Coronary artery (tissue), 2 donors: ENCODE measurements around the gene MT3.

Source experiments
- DNase-seq: peaks from one replicate; pipeline ENCODE4 v3.0.0-alpha.2; 2017; ENCODE audit warnings: low spot score
- H3K27ac ChIP-seq, 2 donors: fragments of 200-600 bp; sonication (generic); one replicate each; pipeline ENCODE4 v1.5.1; 2016 to 2019
- H3K4me3 ChIP-seq: fragments of 200-600 bp; sonication (generic); 2 replicates; pipeline ENCODE4 v1.5.1; 2016; ENCODE audit warnings: mild to moderate bottlenecking, moderate library complexity
- CTCF ChIP-seq: fragments of 200-600 bp; sonication (generic); IDR thresholded peaks from one replicate; pipeline ENCODE4 v1.5.1; 2019; ENCODE audit warnings: antibody characterized with exemption

The MT3 gene

GRCh38 chr16:56549744-56550385 is 39.5 kb upstream of the MT3 start:
- TF ChIP-seq CTCF, result no peak
- DNase-seq, result no peak
- no peak overlapping the region for H3K27ac ChIP-seq
- H3K4me3 ChIP-seq, result no peak overlapping the region

- H3K27ac ChIP-seq, result no peak overlapping the region
- TF ChIP-seq CTCF, result no peak
- DNase-seq, result no peak
- H3K4me3 ChIP-seq, result no peak overlapping the region
Observed at GRCh38 chr16:56551796-56552738, 37.3 kb upstream of the MT3 start.

GRCh38 chr16:56554441-56554840 is 34.9 kb upstream of the MT3 start:
- Histone ChIP-seq H3K27ac (no peak overlapping the region), H3K4me3 (no peak overlapping the region)
- DNase-seq, result no peak
- TF ChIP-seq CTCF, result no peak

GRCh38 chr16:56558024-56558747 is 31.1 kb upstream of the MT3 start:
- no peak overlapping the region for H3K4me3 ChIP-seq
- TF ChIP-seq CTCF, result no peak
- no peak overlapping the region for H3K27ac ChIP-seq
- DNase-seq, result no peak

- no peak for DNase-seq
- Histone ChIP-seq H3K27ac (no peak overlapping the region), H3K4me3 (no peak overlapping the region)
- no peak for TF ChIP-seq CTCF
Observed at GRCh38 chr16:56559109-56559508, 30.2 kb upstream of the MT3 start.

GRCh38 chr16:56560447-56560846 is 28.9 kb upstream of the MT3 start:
- no peak for DNase-seq
- H3K4me3 ChIP-seq, result no peak overlapping the region
- H3K27ac ChIP-seq, result no peak overlapping the region
- no peak for TF ChIP-seq CTCF
